HepG2 (cell line): ENCODE results near the gene SYNE1. TPM values are rescaled to one million over a fixed set of nuclear protein-coding genes. Genes with fewer than 3 reads are reported as not detected.

Experiments used
- FOSL1 ChIP-seq: sonication (generic); formaldehyde crosslinking; IDR thresholded peaks from 2 replicates; pipeline ENCODE4 v1.9.0; 2021; ENCODE audit warnings: missing genetic modification reagents, borderline replicate concordance
- FUBP1 ChIP-seq: sonication (generic); formaldehyde crosslinking; IDR thresholded peaks from 2 replicates; pipeline ENCODE4 v1.5.1; 2020; ENCODE audit warnings: missing genetic modification reagents, mild to moderate bottlenecking, borderline replicate concordance
- RNF219 ChIP-seq: sonication (generic); formaldehyde crosslinking; IDR thresholded peaks from 2 replicates; pipeline ENCODE4 v1.5.0; 2020; ENCODE audit warnings: mild to moderate bottlenecking, missing genetic modification reagents
- ZFP36L2 ChIP-seq: sonication (generic); formaldehyde crosslinking; IDR thresholded peaks from 2 replicates; pipeline ENCODE4 v1.4.0; 2020; ENCODE audit warnings: missing genetic modification reagents
- ZNF609 ChIP-seq: sonication (generic); formaldehyde crosslinking; IDR thresholded peaks from 2 replicates; pipeline ENCODE4 v1.4.0; 2020; ENCODE audit warnings: mild to moderate bottlenecking, missing genetic modification reagents, borderline replicate concordance
- ZSCAN25 ChIP-seq: sonication (generic); formaldehyde crosslinking; IDR thresholded peaks from 2 replicates; pipeline ENCODE4 v1.8.0; 2022; ENCODE audit warnings: mild to moderate bottlenecking, missing genetic modification reagents
- ZZZ3 ChIP-seq: sonication (generic); formaldehyde crosslinking; IDR thresholded peaks from 2 replicates; pipeline ENCODE4 v1.4.0; 2020; ENCODE audit warnings: missing genetic modification reagents, mild to moderate bottlenecking, borderline replicate concordance
- polyA plus RNA-seq, 8 experiments: library from polyadenylated mRNA; depleted of rRNA in 3 of 8; stranded (reverse) in 7 of 8; unstranded in 1 of 8; fragments of >200 nt; fragmentation: Illumina TruSeq in 4 of 8; extraction: Trizol in 4 of 8; gene quantifications; 2 replicates each; pipeline versions ENCODE4 v1.2.1 to v1.2.3, GENCODE V29; 2011 to 2016; ENCODE audit warnings: low read depth in 4 of 8, missing spikeins in 1 of 8, mixed read lengths in 1 of 8; ENCODE audit not compliant: insufficient read depth in 1 of 8
- total RNA-seq, 5 experiments: library from RNA; depleted of rRNA; stranded (reverse); fragments of >200 nt; fragmentation: Illumina TruSeq; extraction: Trizol; gene quantifications; 2 replicates each; pipeline ENCODE4 v1.2.3, GENCODE V29; 2016; ENCODE audit warnings: low read depth in 1 of 5

The SYNE1 gene
- total and polyA plus RNA-seq, 2 of the 13 experiments (the other 11 are each of a cell fraction or from before 2014, with no cell fraction given) = 5.5 to 15.9 TPM

GRCh38 chr6:152127432-152128165 is 509.6 kb downstream of the SYNE1 start (continued):
- TF ChIP-seq ZNF609 (CRISPR knock-in tag) = no peak
- TF ChIP-seq RNF219 (CRISPR knock-in tag) = no peak
- no peak for TF ChIP-seq ZFP36L2 (CRISPR knock-in tag)
- no peak for TF ChIP-seq ZZZ3
- TF ChIP-seq ZSCAN25 (CRISPR knock-in tag) = no peak
- no peak for TF ChIP-seq FOSL1 (CRISPR knock-in tag)
- no peak for TF ChIP-seq FUBP1
